Endothelial cell of umbilical vein (primary cell): ENCODE results near the gene GPSM1. TPM values are rescaled to one million over a fixed set of nuclear protein-coding genes. Genes with fewer than 3 reads are reported as not detected.

Experiments
- BruUV-seq: library from RNA; stranded (reverse); fragments of 400-500 nt; replicated peaks from 2 replicates; lab custom pipeline; 2021; lab: Mats Ljungman, UMichigan
- CTCF ChIA-PET: fragments of 300-600, 350-600 bp; sonication (Branson Sonifier 250); formaldehyde crosslinking; loops from one replicate; lab custom pipeline; 2021; ENCODE audit warnings: antibody characterized with exemption, inconsistent platforms; lab: Charles Lee
- POLR2A ChIA-PET: fragments of 300-600, 350-600 bp; sonication (Branson Sonifier 250); formaldehyde crosslinking; loops from one replicate; lab custom pipeline; 2021; ENCODE audit warnings: antibody characterized with exemption, inconsistent platforms; lab: Charles Lee
- DNase-seq: peaks from one replicate; pipeline ENCODE4 v3.0.0-alpha.2; 2011; ENCODE audit warnings: low read depth, low spot score
- FAIRE-seq: peaks from 2 replicates; lab custom pipeline; 2011; peaks lifted over from hg19 to GRCh38; lab: Jason Lieb, UNC
- H2AFZ ChIP-seq: 2 replicates; pipeline ENCODE4 v1.6.0; 2012; ENCODE audit warnings: low read depth, low read length, control low read depth, inconsistent platforms
- H3K27ac ChIP-seq: 2 replicates; pipeline ENCODE4 v1.5.1; 2011; ENCODE audit warnings: low read depth, mild to moderate bottlenecking, control low read depth, low read length, moderate library complexity; ENCODE audit not compliant: insufficient read depth
- H3K27me3 ChIP-seq, 2 experiments: 2 replicates each; pipeline versions ENCODE4 v1.6.0 to v1.6.1; 2011; ENCODE audit warnings: low read length in 2 of 2, mixed read lengths in 1 of 2; ENCODE audit not compliant: control insufficient read depth in 2 of 2, insufficient read depth in 2 of 2
- H3K36me3 ChIP-seq, 2 experiments: 2 replicates in 1 of 2; 3 replicates in 1 of 2; pipeline ENCODE4 v1.5.1; 2011; ENCODE audit warnings: low read length in 2 of 2, mild to moderate bottlenecking in 1 of 2, moderate library complexity in 1 of 2; ENCODE audit not compliant: control insufficient read depth in 2 of 2, insufficient read depth in 2 of 2; ENCODE audit errors: extremely low read depth in 1 of 2
- H3K4me1 ChIP-seq: 3 replicates; pipeline ENCODE4 v1.5.1; 2011; ENCODE audit warnings: mild to moderate bottlenecking, low read length; ENCODE audit not compliant: control insufficient read depth, insufficient read depth; ENCODE audit errors: extremely low read depth
- H3K4me2 ChIP-seq: 2 replicates; pipeline ENCODE4 v1.6.1; 2011; ENCODE audit warnings: low read length, control low read depth, mixed read lengths; ENCODE audit not compliant: insufficient read depth
- H3K4me3 ChIP-seq, 3 experiments: fragments of 200-600 bp in 1 of 3; sonication (generic), shearing (Covaris generic) in 1 of 3; replicated peaks in 1 of 3; 2 replicates each; pipeline ENCODE4 v1.5.1; 2011 to 2016; ENCODE audit warnings: control low read depth in 3 of 3, low read length in 3 of 3, mild to moderate bottlenecking in 2 of 3, inconsistent platforms in 1 of 3, low read depth in 1 of 3, moderate library complexity in 1 of 3; ENCODE audit not compliant: insufficient read depth in 1 of 3
- H3K79me2 ChIP-seq: 2 replicates; pipeline ENCODE4 v1.6.0; 2012; ENCODE audit warnings: low read length, inconsistent platforms; ENCODE audit not compliant: control insufficient read depth, insufficient read depth
- H3K9ac ChIP-seq: replicated peaks from 2 replicates; pipeline ENCODE3; 2011; ENCODE audit warnings: low read length, control low read depth; ENCODE audit not compliant: insufficient read depth; ENCODE audit errors: extremely low read depth
- H3K9me1 ChIP-seq: replicated peaks from 3 replicates; pipeline ENCODE4 v1.6.0; 2011; ENCODE audit warnings: mild to moderate bottlenecking, low read length; ENCODE audit not compliant: control insufficient read depth, insufficient read depth; ENCODE audit errors: extremely low read depth
- H3K9me3 ChIP-seq: replicated peaks from 2 replicates; pipeline ENCODE4 v1.5.1; 2012; ENCODE audit warnings: low read length, inconsistent platforms; ENCODE audit not compliant: control insufficient read depth, insufficient read depth
- H4K20me1 ChIP-seq: replicated peaks from 2 replicates; pipeline ENCODE3; 2011; ENCODE audit warnings: mild to moderate bottlenecking, low read length; ENCODE audit not compliant: control insufficient read depth, insufficient read depth; ENCODE audit errors: extremely low read depth
- CTCF ChIP-seq, 2 donors: IDR thresholded peaks; 1 replicate in 1 of 2; 2 replicates in 1 of 2; pipeline ENCODE4 v1.5.1; 2011; ENCODE audit warnings: low read length in 2 of 2, mild to moderate bottlenecking in 2 of 2, moderate library complexity in 2 of 2, control low read depth in 1 of 2, inconsistent platforms in 1 of 2, low read depth in 1 of 2; ENCODE audit not compliant: insufficient read depth in 1 of 2; ENCODE audit errors: extremely low read depth in 1 of 2
- EZH2 ChIP-seq: IDR thresholded peaks from 2 replicates; pipeline ENCODE4 v1.6.1; 2012; ENCODE audit warnings: borderline replicate concordance, low read depth, mild to moderate bottlenecking, moderate library complexity, low read length, inconsistent platforms; ENCODE audit not compliant: severe bottlenecking
- FOS ChIP-seq: IDR thresholded peaks from 2 replicates; pipeline ENCODE4 v1.6.1; 2011; ENCODE audit warnings: mild to moderate bottlenecking, low read length, moderate library complexity, borderline replicate concordance; ENCODE audit not compliant: insufficient read depth
- GATA2 ChIP-seq: IDR thresholded peaks from 2 replicates; pipeline ENCODE4 v1.7.0; 2011; ENCODE audit warnings: low read depth, mild to moderate bottlenecking, moderate library complexity, mixed read lengths, low read length; ENCODE audit not compliant: insufficient read length, insufficient read depth
- JUN ChIP-seq: IDR thresholded peaks from 2 replicates; pipeline ENCODE4 v1.6.1; 2011; ENCODE audit warnings: borderline replicate concordance, low read depth; ENCODE audit not compliant: insufficient read length, insufficient read depth
- MAX ChIP-seq: IDR thresholded peaks from 2 replicates; pipeline ENCODE4 v1.6.1; 2011; ENCODE audit not compliant: insufficient read depth, insufficient read length
- MYC ChIP-seq: IDR thresholded peaks from one replicate; pipeline ENCODE4 v1.6.1; 2011; ENCODE audit warnings: mild to moderate bottlenecking, low read depth, low read length
- POLR2A ChIP-seq: IDR thresholded peaks from 2 replicates; pipeline ENCODE4 v1.6.1; 2012; ENCODE audit warnings: low read depth, mild to moderate bottlenecking, control low read depth, low read length
- POLR2AphosphoS5 ChIP-seq: IDR thresholded peaks from 2 replicates; pipeline ENCODE4 v1.6.1; 2012; ENCODE audit warnings: low read depth, mild to moderate bottlenecking, control low read depth, low read length, moderate library complexity; ENCODE audit not compliant: insufficient read depth
- dilution Hi-C: fragments of 300-500 bp; cut with MboI; formaldehyde crosslinking; loops from one replicate; pipeline ENCODE4 v1.15.0; 2019; ENCODE audit warnings: low sequenced_read_pairs; ENCODE audit not compliant: extremely low pct_ligation_motif_present
- intact Hi-C: fragments of 100-400 bp; cut with micrococcal nuclease; formaldehyde crosslinking; loops from one replicate; pipeline ENCODE4 v1.10.0; 2022
- polyA plus RNA-seq, 4 experiments: library from polyadenylated mRNA; depleted of rRNA in 3 of 4; stranded (reverse) in 3 of 4; unstranded in 1 of 4; fragments of >200 nt; gene quantifications; 2 replicates each; pipeline versions ENCODE4 v1.2.1 to v1.2.3, GENCODE V29; 2011 to 2012; ENCODE audit warnings: missing spikeins in 1 of 4
- total RNA-seq: library from RNA; stranded (reverse); gene quantifications from 2 replicates; pipeline ENCODE4 v1.2.3, GENCODE V29; 2021

The GPSM1 gene
- total and polyA plus RNA-seq, 2 donors (not counting 3 experiments of a cell fraction or from before 2014, with no cell fraction given): 34.6 to 47.1 TPM

GRCh38 chr9:136379891-136380290, 52.6 kb downstream of the GPSM1 start:
- FAIRE-seq: no peak
- Histone ChIP-seq H3K9ac (no peak overlapping the region), H3K9me3 (no peaks in the 10 kb centered on the region), H2AFZ (no peak overlapping the region), H3K27me3 (no peaks in the 10 kb centered on the region), H3K4me1 (no peaks in the 10 kb centered on the region), H3K4me2 (no peak overlapping the region), H3K27ac (no peak overlapping the region), H4K20me1 (no peaks in the 10 kb centered on the region), H3K79me2 (no peaks in the 10 kb centered on the region), H3K36me3 (peaks cover 4 to 51% of the 10 kb centered on the region in 2 experiments), H3K9me1 (no peaks in the 10 kb centered on the region), H3K4me3 (no peak overlapping the region)
- BruUV-seq: no TSS peak
- TF ChIP-seq POLR2AphosphoS5: no peak
- TF ChIP-seq GATA2: no peak
- TF ChIP-seq FOS: no peak
- TF ChIP-seq MAX: no peak
- TF ChIP-seq JUN: no peak
- TF ChIP-seq POLR2A: no peak
- TF ChIP-seq CTCF (IDR thresholded peaks at IDR 0.05; ENCODE audit: extremely low read depth in 1 of 2, insufficient read depth in 1 of 2, low read depth in 1 of 2, low read length in 2 of 2): no peak
- no peak for TF ChIP-seq MYC
- TF ChIP-seq EZH2: no peak
- intact Hi-C loops (no loop called here), dilution Hi-C loops (no loop called here)
- DNase-seq: no peak
- POLR2A ChIA-PET: no interaction called here
- CTCF ChIA-PET: interaction anchor here (1.1 to 1.3 kb wide), 3 partner anchors 9 to 21 kb away, joined by 3 to 4 read pairs (median 4); no protein-coding TSS in a partner anchor
